Skin of body (tissue), 2 donors: ENCODE data around the gene EGLN2. TPM values are rescaled to one million over a fixed set of nuclear protein-coding genes. Genes with fewer than 3 reads are reported as not detected.
"Not testable (repeated sequence)": the region's sequence is repeated elsewhere in the genome, so short reads cannot be mapped to it uniquely, and the experiment has no call there.

Experiments
- DNase-seq: peaks from one replicate; lab custom pipeline; 2025; lab: John Stamatoyannopoulos, UW
- total RNA-seq: library from RNA; depleted of rRNA; stranded (reverse); fragments of >200 nt; gene quantifications from one replicate; pipeline ENCODE4 v1.2.3, GENCODE V29; 2014

Gene EGLN2
- total RNA-seq, 1 donor from 2014 or later, result 27.4 TPM

DNA sequence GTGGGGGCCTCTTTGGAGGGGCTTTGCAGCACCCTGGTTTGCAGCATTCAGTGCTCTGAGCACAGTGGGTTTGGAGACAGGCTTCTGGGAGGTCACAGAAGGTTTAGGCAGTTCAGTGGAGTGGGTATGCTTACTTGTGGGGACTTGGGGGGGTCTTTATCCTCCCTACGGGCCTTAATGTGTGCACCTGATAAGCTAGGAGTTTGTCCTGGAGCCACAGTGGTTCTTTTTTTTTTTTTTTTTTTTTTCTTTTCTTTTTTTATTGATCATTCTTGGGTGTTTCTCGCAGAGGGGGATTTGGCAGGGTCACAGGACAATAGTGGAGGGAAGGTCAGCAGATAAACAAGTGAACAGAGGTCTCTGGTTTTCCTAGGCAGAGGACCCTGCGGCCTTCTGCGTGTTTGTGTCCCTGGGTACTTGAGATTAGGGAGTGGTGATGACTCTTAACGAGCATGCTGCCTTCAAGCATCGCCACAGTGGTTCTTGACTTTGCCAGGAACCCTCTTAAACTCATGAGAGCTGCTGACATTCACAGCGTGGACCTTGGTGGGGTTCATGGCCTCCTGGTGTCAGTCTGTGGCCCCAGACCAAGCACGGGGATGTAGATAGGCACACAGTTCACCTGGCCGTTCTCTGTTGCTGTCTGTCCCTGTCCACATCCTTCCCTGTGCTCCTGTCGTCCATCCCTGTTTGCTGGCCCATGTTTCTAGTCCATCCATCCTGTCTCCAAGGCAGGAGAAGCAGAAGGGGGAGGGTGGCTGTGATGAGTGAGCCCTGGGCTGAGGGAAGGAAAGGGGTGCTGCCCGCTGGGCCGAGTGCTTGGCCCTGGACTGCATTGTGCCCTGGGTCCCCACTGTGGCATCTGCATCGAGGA is 2.7 kb downstream of the EGLN2 start:
- DNase-seq, result no peak

GRCh38 chr19:40802300-40803169 is 3.5 kb downstream of the EGLN2 start:
- DNase-seq, result no peak

DNA sequence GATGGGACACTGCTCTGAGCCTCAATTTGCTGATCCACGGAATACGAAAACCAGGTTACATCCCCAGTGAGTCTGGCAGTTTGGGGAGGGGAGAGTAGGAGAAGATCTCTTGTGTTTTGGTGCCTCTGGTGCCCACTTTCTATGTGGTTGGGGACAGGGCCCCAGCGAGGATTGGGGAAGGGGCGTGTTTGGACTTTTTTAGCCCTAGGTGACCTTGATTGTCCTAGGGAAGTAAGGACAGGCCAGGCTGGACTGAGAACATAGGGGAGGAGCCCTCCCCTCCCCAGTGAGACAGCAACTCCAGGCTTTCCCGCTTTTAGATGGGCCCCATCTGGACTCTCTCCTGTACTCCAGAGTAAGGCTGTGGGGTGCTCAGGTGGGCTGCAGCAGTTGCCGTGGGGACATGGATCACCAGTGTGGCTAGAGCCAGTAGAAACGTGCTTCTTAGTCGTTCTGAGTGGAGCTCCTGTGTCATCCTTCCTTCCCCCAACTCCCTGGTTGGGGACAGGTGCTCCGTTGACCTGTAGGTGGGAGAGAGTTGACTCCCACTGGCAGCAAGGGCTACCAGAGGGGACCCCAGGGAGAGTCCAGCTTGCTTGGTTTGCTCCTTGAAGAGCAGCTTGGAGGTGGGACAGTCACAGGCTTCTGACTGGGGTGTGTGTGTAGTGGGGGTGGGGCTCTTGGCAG is 4.3 kb downstream of the EGLN2 start:
- DNase-seq, result no peak

GRCh38 chr19:40803857-40804782 is 5.1 kb downstream of the EGLN2 start:
- DNase-seq, result no peak

- no peak for DNase-seq
Measured at GRCh38 chr19:40804783-40805242, 5.8 kb downstream of the EGLN2 start.

DNA sequence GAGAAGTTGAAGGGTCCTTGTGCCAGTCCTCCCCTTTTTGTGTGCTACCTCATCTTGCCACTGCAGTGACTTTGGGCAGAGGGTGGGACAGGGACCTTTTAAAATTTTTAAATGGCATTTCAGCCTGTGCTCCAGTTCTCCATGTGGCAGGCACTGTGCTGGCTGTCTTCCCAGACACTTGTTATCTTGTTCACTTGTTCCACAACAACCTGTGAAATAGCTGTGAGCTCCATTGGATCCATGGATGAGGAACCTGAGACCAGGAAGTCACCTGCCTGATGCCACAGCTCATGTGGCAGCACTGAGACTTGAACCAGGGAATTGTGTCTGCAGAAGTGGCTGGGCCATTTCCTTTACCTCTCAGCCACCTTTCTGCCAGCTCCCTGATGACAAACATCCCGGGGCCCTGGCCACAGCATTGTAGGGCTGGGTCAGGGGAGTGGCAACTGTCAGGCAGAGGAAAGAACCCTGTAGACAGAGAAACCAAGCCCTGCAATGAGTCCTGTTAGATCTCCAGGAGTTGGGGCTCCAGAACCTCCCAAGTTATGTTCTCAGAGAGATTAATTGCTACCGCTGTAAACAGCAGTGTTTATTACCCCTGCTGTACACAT is 6.4 kb downstream of the EGLN2 start:
- DNase-seq, result no peak

DNA sequence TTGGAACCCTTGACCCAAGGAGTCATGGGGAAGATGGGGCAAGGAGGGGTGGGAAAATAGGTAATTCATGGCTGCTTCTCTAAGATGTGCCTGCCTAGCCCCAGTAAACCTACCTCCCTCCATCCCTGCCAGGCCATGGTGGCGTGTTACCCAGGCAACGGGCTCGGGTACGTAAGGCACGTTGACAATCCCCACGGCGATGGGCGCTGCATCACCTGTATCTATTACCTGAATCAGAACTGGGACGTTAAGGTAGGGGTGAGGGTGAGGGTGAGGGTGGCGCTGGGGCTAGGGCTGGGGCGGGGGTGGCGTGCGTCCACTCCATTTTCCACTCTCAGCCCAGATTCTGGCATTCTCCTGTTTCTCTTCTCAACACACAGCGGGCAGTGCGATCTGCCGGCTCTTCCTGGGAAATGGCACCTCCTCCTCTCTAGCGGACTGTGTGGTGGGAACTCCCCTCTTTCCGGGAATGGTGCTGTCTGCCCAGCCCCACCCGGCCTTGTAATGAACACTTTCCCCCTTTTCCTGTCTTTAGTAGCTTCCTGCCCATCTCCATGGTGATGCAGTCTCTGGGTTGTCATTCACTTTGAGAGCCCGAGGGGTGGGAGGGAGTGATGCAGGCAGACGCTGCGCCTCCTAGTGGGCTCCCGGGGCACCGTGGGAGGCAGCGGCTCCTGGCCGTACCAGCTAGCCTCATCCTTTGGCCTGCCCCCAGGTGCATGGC is 7.6 kb downstream of the EGLN2 start:
- peak; percentile 96 for DNase-seq

DNA sequence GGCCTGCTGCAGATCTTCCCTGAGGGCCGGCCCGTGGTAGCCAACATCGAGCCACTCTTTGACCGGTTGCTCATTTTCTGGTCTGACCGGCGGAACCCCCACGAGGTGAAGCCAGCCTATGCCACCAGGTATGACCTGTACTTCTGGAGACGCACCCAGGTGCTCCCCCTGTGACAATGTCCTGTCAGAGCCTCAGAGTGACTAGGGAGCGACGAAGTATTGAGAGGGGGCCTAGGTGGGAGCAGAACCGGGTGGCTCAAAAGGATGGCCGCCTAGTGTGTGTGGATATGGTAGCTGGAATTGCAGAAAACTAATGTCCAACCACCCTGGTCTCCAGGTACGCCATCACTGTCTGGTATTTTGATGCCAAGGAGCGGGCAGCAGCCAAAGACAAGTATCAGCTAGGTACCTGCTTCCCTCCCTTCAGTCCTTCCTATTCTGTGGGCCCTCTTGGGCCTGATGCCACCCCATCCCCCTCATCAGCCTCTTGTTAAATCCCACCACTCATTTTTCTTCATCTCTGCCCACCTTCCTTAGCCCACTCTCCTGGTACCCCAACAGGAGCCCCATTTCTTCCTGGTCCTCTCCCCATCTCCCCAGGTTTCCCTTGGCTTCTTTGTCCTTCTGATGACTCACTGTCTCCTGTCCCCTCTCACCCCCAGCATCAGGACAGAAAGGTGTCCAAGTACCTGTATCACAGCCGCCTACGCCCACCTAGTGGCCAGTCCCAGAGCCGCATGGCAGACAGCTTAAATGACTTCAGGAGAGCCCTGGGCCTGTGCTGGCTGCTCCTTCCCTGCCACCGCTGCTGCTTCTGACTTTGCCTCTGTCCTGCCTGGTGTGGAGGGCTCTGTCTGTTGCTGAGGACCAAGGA is 8.4 kb downstream of the EGLN2 start:
- no peak for DNase-seq

DNA sequence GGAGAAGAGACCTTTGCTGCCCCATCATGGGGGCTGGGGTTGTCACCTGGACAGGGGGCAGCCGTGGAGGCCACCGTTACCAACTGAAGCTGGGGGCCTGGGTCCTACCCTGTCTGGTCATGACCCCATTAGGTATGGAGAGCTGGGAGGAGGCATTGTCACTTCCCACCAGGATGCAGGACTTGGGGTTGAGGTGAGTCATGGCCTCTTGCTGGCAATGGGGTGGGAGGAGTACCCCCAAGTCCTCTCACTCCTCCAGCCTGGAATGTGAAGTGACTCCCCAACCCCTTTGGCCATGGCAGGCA is 9.0 kb downstream of the EGLN2 start:
- no peak for DNase-seq

GRCh38 chr19:40808497-40808896 is 9.5 kb downstream of the EGLN2 start:
- DNase-seq, result no peak

GRCh38 chr19:40809358-40810086 is 10.5 kb downstream of the EGLN2 start:
- no peak for DNase-seq

DNA sequence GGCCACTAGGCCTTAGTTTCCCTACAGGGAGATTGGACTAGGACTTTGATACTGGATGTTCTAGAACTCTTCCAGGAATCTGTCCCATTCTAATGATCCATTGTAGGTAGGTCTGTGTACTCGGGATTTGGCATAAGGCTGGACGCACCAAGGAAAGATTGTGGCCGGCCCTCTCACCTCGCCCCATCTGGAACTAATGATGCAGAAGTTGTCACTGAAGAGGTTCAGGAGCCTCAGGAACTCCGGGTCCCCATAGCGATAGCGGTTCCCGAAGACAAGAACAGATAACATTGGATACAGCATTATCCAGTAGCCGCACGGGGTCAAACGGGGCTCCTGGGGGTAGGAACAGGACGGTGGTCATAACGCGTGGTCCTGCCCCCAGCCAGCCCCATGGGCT is 11.2 kb downstream of the EGLN2 start:
- no peak for DNase-seq

DNA sequence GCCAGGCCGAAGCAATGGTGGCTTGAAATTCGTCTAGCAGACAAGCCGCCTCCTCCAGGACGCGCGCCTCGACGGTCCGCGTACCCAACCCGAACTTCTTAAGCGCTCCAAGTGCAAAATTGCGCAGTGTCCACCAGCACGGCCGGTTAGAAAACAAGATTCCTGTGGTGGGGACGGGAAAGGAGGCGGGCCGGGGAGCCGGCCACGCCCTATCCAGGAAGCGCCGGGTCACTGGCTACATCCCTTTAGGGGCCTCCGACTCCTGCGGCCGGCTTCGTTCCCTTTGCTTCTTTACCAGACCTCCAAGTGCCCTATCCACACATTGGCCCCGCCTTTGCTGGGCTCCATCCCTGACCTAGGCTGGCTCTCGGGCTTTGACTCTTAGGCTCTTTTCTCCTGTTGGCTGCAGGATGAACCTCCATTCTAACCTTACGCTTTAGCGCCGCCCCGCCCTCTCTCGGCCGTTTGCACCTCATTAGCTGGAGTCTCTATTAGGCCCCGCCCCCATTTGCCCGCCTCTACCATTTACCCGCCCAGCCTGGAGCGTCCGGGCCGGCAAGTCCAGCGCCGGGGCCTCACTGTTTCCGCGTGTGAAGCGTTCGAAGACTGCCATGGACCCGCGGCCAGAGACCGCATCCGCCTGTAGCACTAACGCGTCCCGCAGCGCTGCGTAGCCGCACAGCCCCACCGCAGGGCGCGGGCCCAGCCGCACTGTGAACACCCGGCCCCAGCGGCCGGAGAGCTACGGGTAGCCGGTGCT is 11.8 kb downstream of the EGLN2 start:
- DNase-seq, result not testable (repeated sequence)

DNA sequence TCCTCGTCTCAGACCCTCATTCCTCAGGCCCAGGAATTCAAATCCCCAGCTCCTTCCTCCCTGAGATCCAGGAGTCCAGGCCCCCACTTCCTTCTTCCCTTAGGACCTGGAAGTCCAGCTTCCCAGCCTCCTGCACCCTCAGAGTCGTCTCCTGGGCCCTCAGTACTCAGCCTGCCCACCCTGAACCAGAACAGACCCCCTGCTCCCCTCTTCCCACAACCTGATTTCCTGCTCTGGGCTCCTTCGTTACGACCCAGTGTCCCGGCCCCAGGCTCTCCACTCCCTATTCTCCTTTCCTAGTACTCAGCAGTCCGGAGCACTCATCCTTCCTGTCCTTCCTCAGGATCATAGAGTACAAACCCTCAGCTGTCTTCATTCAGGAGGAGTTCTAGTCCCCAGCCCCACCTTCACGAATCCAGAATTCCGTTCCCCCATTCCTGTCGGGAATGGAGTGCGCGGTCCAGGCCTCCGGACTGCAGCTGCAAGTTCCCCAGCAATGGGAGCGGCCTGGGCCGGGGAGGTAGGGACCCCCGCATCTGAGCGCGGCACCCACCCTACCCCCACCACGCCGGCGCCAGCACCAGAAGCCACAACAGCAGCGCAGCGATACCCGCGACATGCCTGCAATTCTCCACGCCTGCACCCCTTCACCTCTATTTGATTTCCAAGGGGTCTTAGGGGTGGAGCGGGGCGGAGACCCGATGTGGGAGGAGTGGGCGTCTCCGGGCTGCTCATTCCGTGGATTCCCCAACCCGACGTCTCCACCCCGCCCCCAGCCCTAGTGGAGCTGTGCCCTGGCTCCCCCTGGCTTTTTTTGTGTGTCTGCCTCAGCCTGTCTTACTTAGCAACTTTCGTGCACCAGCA is 12.7 kb downstream of the EGLN2 start:
- peak; percentile 27 for DNase-seq

GRCh38 chr19:40812571-40812970 is 13.6 kb downstream of the EGLN2 start:
- DNase-seq, result not testable (repeated sequence)

DNA sequence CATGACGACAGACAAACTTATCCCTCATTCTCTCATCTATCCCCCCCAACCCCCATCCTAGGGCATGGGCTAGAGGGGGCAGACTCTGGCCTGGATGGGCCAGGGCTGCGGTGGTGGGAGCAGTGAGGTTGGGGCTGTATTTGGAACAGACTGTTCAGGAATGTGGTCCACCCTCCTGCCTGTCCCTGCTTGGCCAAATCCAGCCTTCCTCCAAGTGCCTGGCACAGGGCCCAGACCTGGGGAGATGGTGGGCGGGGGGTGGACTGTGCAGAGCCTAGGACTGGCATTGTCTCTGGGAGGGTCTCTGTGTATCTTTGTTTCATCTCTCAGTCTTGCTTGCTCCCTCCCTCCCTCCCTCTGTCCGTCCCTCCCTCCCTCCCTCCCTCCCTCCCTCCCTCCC is 14.2 kb downstream of the EGLN2 start:
- no peak for DNase-seq
